Right lobe of liver (tissue), 4 donors: ENCODE data around the gene KAZN.

ENCODE experiments used
- CTCF ChIP-seq, 4 donors: fragments of 200-600 bp in 3 of 4; fragments of 450-650 bp in 1 of 4; IDR thresholded peaks; one replicate each; pipeline versions ENCODE4 v1.5.1 to v1.8.0; 2016 to 2022; ENCODE audit warnings: antibody characterized with exemption in 4 of 4, mild to moderate bottlenecking in 2 of 4
- POLR2A ChIP-seq: fragments of 450-650 bp; IDR thresholded peaks from one replicate; pipeline ENCODE4 v1.6.1; 2017; ENCODE audit warnings: antibody characterized with exemption, mild to moderate bottlenecking
- donor health status: DM: no; HTN: no; CAD: no.
- donor health status: DM: no; HTN: no; CAD: no.
- donor health status: DM: no; HTN: yes; CAD: no.

- TF ChIP-seq POLR2A (no peak), CTCF (IDR thresholded peaks at IDR 0.05) (no peak)
These were observed 314.5 kb downstream of the KAZN start for GRCh38 chr1:14912839-14913481.
